ENCODE data around the gene KRT16.
"Not testable (repeated sequence)": the region's sequence is repeated elsewhere in the genome, so short reads cannot be mapped to it uniquely, and the experiment has no call there.

KRT16 gene

GRCh38 chr17:41647940-41648410 is 35.4 kb upstream of the KRT16 start:
- DNase-seq (ENCODE audit: low read depth in 1 of 2, low spot score in 1 of 2) = peak; percentile 79 to 88

GRCh38 chr17:41647038-41647813 is 34.7 kb upstream of the KRT16 start:
- no peak for DNase-seq (ENCODE audit: low read depth in 1 of 2, low spot score in 1 of 2)

GRCh38 chr17:41642252-41643156 is 29.9 kb upstream of the KRT16 start:
- no peak for DNase-seq (ENCODE audit: low read depth in 1 of 2, low spot score in 1 of 2)

- not testable (repeated sequence) for DNase-seq (ENCODE audit: low read depth in 1 of 2, low spot score in 1 of 2)
These were observed 28.0 kb upstream of the KRT16 start for GRCh38 chr17:41640596-41640995.

- no peak for DNase-seq (ENCODE audit: low read depth in 1 of 2, low spot score in 1 of 2)
These were observed 27.2 kb upstream of the KRT16 start for GRCh38 chr17:41639492-41640473.

GRCh38 chr17:41638941-41639340 is 26.4 kb upstream of the KRT16 start:
- DNase-seq (ENCODE audit: low read depth in 1 of 2, low spot score in 1 of 2) = no peak

GRCh38 chr17:41638194-41638593 is 25.6 kb upstream of the KRT16 start:
- DNase-seq (ENCODE audit: low read depth in 1 of 2, low spot score in 1 of 2) = no peak

- DNase-seq (ENCODE audit: low read depth in 1 of 2, low spot score in 1 of 2) = no peak
These were observed 24.1 kb upstream of the KRT16 start for GRCh38 chr17:41636652-41637051.

GRCh38 chr17:41635121-41636097 is 22.8 kb upstream of the KRT16 start:
- no peak for DNase-seq (ENCODE audit: low read depth in 1 of 2, low spot score in 1 of 2)

GRCh38 chr17:41634639-41635038 is 22.1 kb upstream of the KRT16 start:
- DNase-seq (ENCODE audit: low read depth in 1 of 2, low spot score in 1 of 2) = no peak

GRCh38 chr17:41633556-41634199 is 21.1 kb upstream of the KRT16 start:
- DNase-seq (ENCODE audit: low read depth in 1 of 2, low spot score in 1 of 2) = no peak

- DNase-seq (ENCODE audit: low read depth in 1 of 2, low spot score in 1 of 2) = no peak
These were observed 20.0 kb upstream of the KRT16 start for GRCh38 chr17:41632482-41633105.

GRCh38 chr17:41631898-41632285 is 19.3 kb upstream of the KRT16 start:
- no peak for DNase-seq (ENCODE audit: low read depth in 1 of 2, low spot score in 1 of 2)

GRCh38 chr17:41631025-41631897 is 18.7 kb upstream of the KRT16 start:
- DNase-seq (ENCODE audit: low read depth in 1 of 2, low spot score in 1 of 2) = no peak

GRCh38 chr17:41629826-41630670 is 17.5 kb upstream of the KRT16 start:
- DNase-seq (ENCODE audit: low read depth in 1 of 2, low spot score in 1 of 2) = no peak

GRCh38 chr17:41629316-41629715 is 16.7 kb upstream of the KRT16 start:
- DNase-seq (ENCODE audit: low read depth in 1 of 2, low spot score in 1 of 2) = no peak
